DND-41 (cell line): ENCODE results near the gene DNAH2.

ENCODE experiments used
- ATAC-seq: fragments of 200-7000 bp; cut with Tn5 transposase; 3 replicates; pipeline ENCODE4 v1.9.1; 2021; ENCODE audit warnings: low read depth; ENCODE audit not compliant: insufficient read depth
- DNase-seq: peaks from one replicate; pipeline ENCODE4 v3.0.0-alpha.2; 2020
- H2AFZ ChIP-seq: 2 replicates; pipeline ENCODE4 v1.6.0; 2012; ENCODE audit warnings: low read depth, low read length
- H3K27ac ChIP-seq: 2 replicates; pipeline ENCODE4 v1.5.1; 2012; ENCODE audit warnings: low read length, inconsistent platforms
- H3K27me3 ChIP-seq: fragments of 200-600 bp; sonication (generic); 2 replicates; pipeline ENCODE4 v1.6.0; 2012; ENCODE audit warnings: low read length, mild to moderate bottlenecking, inconsistent platforms; ENCODE audit not compliant: insufficient read depth, poor library complexity
- H3K36me3 ChIP-seq: 2 replicates; pipeline ENCODE4 v1.5.1; 2012; ENCODE audit warnings: low read length, inconsistent platforms; ENCODE audit not compliant: insufficient read depth
- H3K4me1 ChIP-seq: 2 replicates; pipeline ENCODE4 v1.5.1; 2012; ENCODE audit warnings: mild to moderate bottlenecking, low read length; ENCODE audit not compliant: insufficient read depth
- H3K4me2 ChIP-seq: 2 replicates; pipeline ENCODE4 v1.6.0; 2012; ENCODE audit warnings: mild to moderate bottlenecking, moderate library complexity, low read length, inconsistent platforms; ENCODE audit not compliant: insufficient read depth
- H3K4me3 ChIP-seq, 2 experiments: fragments of 200-600 bp in 1 of 2; shearing (Covaris generic) in 1 of 2; 2 replicates each; pipeline ENCODE4 v1.5.1; 2012 to 2016; ENCODE audit warnings: inconsistent platforms in 2 of 2, low read length in 2 of 2, mild to moderate bottlenecking in 2 of 2, low read depth in 1 of 2, moderate library complexity in 1 of 2
- H3K79me2 ChIP-seq: 2 replicates; pipeline ENCODE4 v1.6.0; 2012; ENCODE audit warnings: low read length, inconsistent platforms; ENCODE audit not compliant: insufficient read depth
- H3K9ac ChIP-seq: 2 replicates; pipeline ENCODE4 v1.6.0; 2012; ENCODE audit warnings: low read depth, mild to moderate bottlenecking, inconsistent platforms, low read length, moderate library complexity
- H3K9me3 ChIP-seq: 2 replicates; pipeline ENCODE4 v1.5.1; 2012; ENCODE audit warnings: low read length, moderate library complexity, mild to moderate bottlenecking, inconsistent platforms; ENCODE audit not compliant: insufficient read depth, severe bottlenecking
- H4K20me1 ChIP-seq: 2 replicates; pipeline ENCODE4 v1.6.0; 2012; ENCODE audit warnings: low read length; ENCODE audit not compliant: insufficient read depth
- CTCF ChIP-seq: IDR thresholded peaks from 2 replicates; pipeline ENCODE4 v1.5.1; 2012; ENCODE audit warnings: borderline replicate concordance, low read length, moderate library complexity, mild to moderate bottlenecking; ENCODE audit not compliant: poor library complexity, severe bottlenecking; ENCODE audit errors: extremely low read depth
- EZH2 ChIP-seq: IDR thresholded peaks from 3 replicates; pipeline ENCODE4 v1.6.1; 2012; ENCODE audit warnings: borderline replicate concordance, low read depth, mild to moderate bottlenecking, moderate library complexity, low read length, inconsistent platforms; ENCODE audit not compliant: severe bottlenecking

The DNAH2 gene

GRCh38 chr17:7719661-7720060 lies 2.1 kb downstream of the DNAH2 start:
- Histone ChIP-seq H3K9ac (no peak overlapping the region), H3K27me3 (peaks cover 66% of the 10 kb centered on the region), H4K20me1 (peaks cover 3% of the 10 kb centered on the region), H3K36me3 (no peaks in the 10 kb centered on the region), H3K4me2 (no peak overlapping the region), H3K27ac (no peak overlapping the region), H3K4me3 (no peak overlapping the region), H3K79me2 (no peaks in the 10 kb centered on the region), H3K4me1 (peaks cover 14% of the 10 kb centered on the region), H2AFZ (no peak overlapping the region), H3K9me3 (no peaks in the 10 kb centered on the region)
- no peak for DNase-seq
- TF ChIP-seq CTCF (no peak), EZH2 (no peak)
- ATAC-seq, result no peak

GRCh38 chr17:7720125-7720524 lies 2.6 kb downstream of the DNAH2 start:
- ATAC-seq, result no peak
- peaks cover 12% of the 10 kb centered on the region for H3K4me1 ChIP-seq
- peaks cover 2% of the 10 kb centered on the region; the same call in 1 of the 2 replicates for H4K20me1 ChIP-seq
- H3K36me3 ChIP-seq, result no peaks in the 10 kb centered on the region
- TF ChIP-seq CTCF, result no peak
- no peak for TF ChIP-seq EZH2
- H3K4me3 ChIP-seq, result no peak overlapping the region
- no peak overlapping the region for H3K27ac ChIP-seq
- H3K9me3 ChIP-seq, result no peaks in the 10 kb centered on the region
- H3K27me3 ChIP-seq, result peaks cover 64% of the 10 kb centered on the region
- H2AFZ ChIP-seq, result no peak overlapping the region
- no peaks in the 10 kb centered on the region for H3K79me2 ChIP-seq
- H3K9ac ChIP-seq, result no peak overlapping the region
- no peak overlapping the region for H3K4me2 ChIP-seq
- DNase-seq, result no peak

GRCh38 chr17:7721612-7722011 lies 4.1 kb downstream of the DNAH2 start:
- DNase-seq, result no peak
- Histone ChIP-seq H3K36me3 (no peaks in the 10 kb centered on the region), H3K4me2 (no peak overlapping the region), H3K4me3 (no peak overlapping the region), H3K79me2 (no peaks in the 10 kb centered on the region), H3K4me1 (peaks cover 12% of the 10 kb centered on the region), H2AFZ (no peak overlapping the region), H3K27me3 (peaks cover 53% of the 10 kb centered on the region), H3K9ac (no peak overlapping the region), H3K27ac (no peak overlapping the region), H3K9me3 (no peaks in the 10 kb centered on the region), H4K20me1 (no peaks in the 10 kb centered on the region)
- TF ChIP-seq CTCF, result no peak
- TF ChIP-seq EZH2, result no peak
- no peak for ATAC-seq

GRCh38 chr17:7727886-7728285 lies 10.3 kb downstream of the DNAH2 start:
- H3K27ac ChIP-seq, result no peak overlapping the region
- no peaks in the 10 kb centered on the region for H4K20me1 ChIP-seq
- ATAC-seq, result no peak
- H3K27me3 ChIP-seq, result peaks cover 4% of the 10 kb centered on the region
- no peaks in the 10 kb centered on the region for H3K9me3 ChIP-seq
- H3K36me3 ChIP-seq, result no peaks in the 10 kb centered on the region
- no peak overlapping the region for H2AFZ ChIP-seq
- H3K4me2 ChIP-seq, result no peak overlapping the region
- H3K4me3 ChIP-seq, result no peak overlapping the region
- no peak overlapping the region for H3K9ac ChIP-seq
- no peaks in the 10 kb centered on the region for H3K79me2 ChIP-seq
- H3K4me1 ChIP-seq, result no peaks in the 10 kb centered on the region
- DNase-seq, result no peak
- no peak for TF ChIP-seq CTCF
- no peak for TF ChIP-seq EZH2
